ENCODE data around the gene COL21A1.

The COL21A1 gene

DNA sequence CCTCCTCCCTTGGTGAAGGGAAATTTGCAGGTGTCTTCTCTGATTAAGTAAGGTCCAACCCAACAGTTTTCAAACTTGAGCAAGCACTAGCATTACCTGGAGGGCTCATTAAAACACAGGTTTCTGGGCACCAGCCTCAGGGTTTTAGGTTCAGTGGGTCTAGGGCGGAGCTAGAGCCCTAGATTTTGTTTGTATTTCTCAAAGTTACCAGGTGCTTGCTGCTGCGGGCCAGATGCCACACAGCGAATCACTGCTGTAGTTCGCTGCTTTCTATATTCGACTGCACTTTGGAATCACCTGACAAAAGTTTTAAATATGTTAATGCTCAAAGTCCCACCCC is 869 bp downstream of the COL21A1 start:
- no peak for DNase-seq (ENCODE audit: low read depth in 2 of 3, low spot score in 2 of 3)

DNA sequence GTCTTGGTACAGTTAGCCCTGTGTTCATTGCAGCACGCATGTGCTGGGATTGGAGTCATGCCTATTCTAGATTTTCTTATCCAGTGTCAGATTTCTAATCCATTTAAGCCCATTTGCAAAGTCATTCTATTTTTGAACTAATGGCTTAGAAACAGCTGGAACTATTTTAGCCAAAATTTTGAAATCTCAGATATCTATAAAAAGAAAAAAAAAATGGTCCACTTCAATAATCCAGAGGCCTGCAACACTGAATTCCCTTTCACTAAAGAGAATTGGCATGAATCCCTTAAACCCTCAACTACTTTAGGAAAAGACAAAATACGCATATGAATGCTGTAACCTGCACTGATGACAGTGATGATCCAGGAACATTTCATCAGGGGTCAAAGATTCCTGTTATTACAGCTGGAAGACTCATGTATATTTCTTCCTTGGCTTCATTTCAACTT is 1.5 kb downstream of the COL21A1 start:
- DNase-seq (ENCODE audit: low read depth in 2 of 3, low spot score in 2 of 3): no peak

DNA sequence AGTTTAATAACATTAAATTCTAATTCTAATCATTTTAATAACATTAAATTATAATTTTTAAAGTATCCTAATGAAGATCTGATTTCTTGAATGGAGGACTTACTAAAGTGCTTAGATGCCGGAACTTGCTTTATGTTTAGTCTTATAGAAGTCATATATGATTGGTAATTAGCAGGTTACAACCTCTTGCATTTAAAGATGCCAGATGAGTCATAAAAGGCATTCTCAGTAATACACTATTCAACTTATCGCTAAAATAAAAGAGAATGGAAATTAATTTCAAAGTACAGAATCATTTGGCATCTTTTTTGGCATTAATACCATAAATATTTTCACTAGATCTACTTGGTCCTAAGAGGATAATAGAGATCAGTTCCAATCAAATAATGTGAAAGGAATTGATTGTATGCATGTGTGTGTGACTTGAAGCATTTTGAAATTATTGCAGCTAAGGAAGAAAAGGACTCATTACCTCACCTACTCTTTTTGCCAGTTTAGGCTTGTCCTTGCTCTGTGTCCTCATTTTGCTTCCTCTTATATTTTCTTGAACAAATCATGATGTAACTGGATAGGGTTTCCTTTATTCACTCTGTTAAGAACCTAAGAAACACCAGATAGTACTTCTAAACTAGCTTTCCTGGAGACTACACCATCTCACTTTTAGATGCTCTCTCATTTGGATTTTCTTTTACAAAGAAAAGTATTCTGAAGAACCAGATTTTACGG is 2.7 kb downstream of the COL21A1 start:
- DNase-seq (ENCODE audit: low read depth in 2 of 3, low spot score in 2 of 3): no peak

DNA sequence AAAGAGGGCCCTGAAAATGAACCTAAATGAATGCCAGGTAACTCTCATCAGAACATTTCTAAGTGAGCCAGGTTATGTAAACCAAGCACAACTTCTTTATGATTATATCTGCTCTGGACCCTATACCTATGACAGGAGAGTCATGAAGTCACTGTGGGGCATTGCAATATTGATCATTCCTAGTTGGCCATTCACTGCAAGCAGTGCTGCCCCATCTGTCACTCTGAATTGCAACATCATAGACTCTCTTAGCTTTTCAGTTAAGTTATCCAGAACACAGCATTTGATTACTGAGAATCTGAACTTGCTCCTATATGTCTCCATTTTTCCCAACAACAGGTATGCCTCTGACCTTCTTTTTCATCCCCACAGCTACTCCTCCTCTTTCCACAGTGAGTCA is 3.3 kb downstream of the COL21A1 start:
- DNase-seq (ENCODE audit: low read depth in 2 of 3, low spot score in 2 of 3): no peak

DNA sequence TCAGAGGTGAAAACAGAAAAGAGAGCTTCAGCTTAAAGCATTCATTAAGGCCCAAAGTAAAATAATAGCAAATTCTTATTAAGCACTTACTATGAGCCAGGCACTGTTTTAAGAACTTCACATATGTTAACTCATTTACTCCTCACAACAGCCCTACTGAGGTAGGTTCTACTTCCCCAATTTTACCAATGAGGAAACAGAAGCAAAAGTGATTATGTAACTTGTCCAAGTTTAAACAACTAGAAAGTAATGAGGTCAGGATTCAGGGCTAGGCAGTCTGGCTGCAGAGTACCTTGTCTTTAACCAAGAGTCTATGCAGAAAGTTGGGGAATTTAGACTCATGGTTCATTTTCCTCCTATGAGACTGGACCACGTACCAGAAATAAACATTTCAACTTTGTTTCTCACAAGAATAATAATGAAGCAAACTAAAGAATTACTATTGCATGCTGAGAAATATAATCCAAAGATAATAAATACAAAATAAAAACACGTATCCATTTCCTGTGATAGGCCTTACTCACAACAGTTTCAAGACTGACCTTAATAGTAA is 3.8 kb downstream of the COL21A1 start:
- DNase-seq (ENCODE audit: low read depth in 2 of 3, low spot score in 2 of 3): no peak

DNA sequence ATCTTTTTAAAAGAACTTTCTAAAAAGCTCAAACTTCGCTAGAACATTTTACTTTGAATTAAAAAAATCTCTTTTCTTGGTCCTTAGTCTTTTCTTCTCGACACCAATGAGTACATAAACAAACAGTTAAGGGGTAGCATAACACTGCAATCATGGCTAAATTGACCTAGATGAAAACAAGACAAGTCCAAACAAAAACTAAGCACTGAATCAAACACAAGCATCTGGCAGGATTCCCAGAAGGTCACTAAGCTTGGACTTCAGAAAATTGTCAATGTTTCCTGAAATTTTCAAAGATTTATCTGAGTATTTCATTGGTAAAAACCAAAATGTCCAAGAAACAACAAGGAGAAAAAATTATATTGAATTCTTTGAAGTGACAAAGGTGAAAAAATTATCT is 5.0 kb downstream of the COL21A1 start:
- DNase-seq (ENCODE audit: low read depth in 2 of 3, low spot score in 2 of 3): no peak

DNA sequence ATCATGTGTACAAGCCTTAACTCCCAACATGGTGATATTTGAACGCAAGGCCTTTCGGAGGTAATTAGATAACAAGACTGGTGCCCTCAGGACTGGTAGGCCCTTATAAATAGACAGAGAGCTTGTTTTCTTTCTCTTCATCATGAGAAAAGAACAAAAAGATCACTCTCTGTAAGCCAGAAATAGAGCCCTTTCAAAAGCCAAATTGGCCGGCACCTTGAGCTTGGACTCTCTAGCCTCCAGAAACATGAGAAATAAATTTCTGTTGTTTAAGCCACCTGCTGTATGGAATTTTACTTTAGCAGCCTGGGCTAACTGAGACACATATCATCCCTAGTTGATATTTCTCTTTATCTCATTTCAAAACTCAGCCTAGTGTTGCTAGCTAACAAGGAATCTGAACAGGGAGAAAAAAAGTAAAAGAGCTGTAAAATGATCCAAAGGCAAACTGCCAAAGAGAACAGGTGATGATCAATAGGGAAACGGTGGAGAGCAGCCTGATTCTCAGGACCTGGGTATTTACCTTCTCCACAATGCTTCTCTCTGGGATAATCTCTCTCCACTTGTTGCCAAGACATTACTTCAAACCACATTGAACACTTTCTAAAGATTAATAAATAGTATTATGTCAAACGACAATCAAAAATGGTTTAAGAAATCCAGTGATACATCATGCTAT is 6.1 kb downstream of the COL21A1 start:
- DNase-seq (ENCODE audit: low read depth in 2 of 3, low spot score in 2 of 3): no peak

DNA sequence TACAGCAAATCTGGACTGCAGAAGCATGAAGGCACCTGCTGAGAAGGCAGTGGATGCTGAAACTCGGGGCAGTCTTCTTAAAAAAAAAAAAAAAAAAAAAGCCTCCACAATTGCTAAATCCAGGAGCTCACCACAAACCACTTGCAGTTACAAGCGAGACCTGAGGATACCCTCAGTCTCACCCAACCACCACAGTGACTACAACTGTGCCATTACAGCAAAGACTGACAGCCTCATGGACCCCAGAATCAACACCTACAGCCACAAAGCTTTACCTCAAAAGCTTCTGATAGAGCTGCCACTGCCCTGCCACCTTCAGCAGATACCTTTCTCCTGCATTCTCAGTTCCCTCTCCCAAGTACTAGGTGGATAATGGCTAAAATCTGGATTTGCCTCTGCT is 9.0 kb downstream of the COL21A1 start:
- no peak for DNase-seq (ENCODE audit: low read depth in 2 of 3, low spot score in 2 of 3)

DNA sequence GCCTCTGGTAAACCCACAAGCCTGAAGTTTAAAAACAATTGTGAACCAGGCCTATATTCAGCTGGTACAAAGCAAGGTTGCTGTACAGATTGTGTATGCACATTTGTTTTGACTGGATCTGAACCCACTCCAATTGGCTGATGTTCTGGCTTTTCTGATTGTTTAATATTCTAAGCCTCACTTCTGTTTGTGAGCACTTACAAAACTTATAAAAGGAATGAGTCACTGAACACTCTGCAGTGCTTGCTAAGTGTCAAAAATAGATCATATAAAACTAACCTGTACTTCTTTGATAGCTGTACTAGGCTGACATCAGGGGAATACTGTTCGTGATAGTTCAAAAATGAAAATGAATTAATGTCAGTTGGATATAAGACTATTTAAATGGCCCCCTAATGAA is 12.1 kb downstream of the COL21A1 start:
- DNase-seq (ENCODE audit: low read depth in 2 of 3, low spot score in 2 of 3): no peak

DNA sequence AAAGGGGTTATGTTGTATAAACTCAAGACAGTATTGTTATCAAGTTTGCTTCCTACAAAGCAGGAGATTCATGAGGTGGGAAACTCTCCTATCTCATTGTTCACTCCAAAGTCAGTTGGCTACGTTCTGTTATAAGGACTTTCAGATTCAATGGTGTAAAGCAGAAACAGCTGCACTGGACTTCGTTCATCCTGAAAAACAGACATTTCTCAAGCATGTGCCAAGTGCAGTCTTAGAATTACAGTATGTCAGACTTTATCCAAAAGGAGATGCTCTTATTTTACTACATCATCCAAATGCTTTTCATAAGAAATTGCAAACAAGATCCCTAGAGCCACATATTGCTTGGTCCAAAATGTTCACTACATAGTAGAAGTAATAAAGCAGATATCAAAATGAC is 14.9 kb downstream of the COL21A1 start:
- no peak for DNase-seq (ENCODE audit: low read depth in 2 of 3, low spot score in 2 of 3)

DNA sequence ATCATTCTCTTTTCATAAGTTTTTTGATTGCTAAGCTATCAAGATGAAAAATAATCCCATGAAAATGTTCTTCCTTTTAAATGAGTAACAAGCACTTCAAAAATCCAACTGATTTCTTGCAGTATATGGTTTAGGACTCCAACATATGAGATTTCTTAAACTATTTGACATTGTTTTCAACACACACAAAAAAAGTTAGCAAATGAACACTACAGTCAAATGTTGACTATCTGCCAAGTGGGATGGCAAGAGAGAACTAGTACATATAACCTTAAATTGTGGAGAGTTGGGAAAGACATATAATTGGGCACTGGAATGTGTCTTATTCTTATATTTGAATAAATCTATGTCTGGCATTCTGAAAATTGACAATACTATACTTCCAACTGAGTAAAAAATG is 15.6 kb downstream of the COL21A1 start:
- DNase-seq (ENCODE audit: low read depth in 2 of 3, low spot score in 2 of 3): no peak

DNA sequence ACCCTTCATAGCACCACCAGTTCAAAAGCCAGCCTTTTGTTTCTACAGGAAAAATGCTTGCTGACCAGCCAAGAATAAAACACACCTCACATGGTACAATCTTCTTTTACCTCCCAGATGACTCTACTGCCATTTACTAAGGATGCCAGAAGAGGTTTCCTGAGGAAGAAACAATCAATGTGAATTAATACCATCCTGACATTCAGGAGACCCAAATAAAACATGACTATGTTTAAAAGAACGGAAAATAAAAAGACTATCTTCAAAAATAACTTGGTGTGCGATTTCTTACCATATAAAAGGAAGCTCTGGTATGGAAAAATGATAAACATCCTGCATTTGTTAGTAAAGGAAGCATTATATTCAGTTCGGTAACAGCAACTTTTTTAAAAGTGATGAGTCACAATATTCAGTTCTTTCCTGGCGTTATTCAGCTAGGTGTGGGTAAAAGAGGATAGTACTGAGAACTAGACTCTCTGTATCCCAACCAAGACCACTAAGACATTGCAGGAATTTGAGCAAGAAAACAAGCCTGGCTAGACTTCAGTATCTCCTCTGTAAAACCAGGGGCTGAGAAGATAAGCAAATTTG is 16.3 kb downstream of the COL21A1 start:
- DNase-seq (ENCODE audit: low read depth in 2 of 3, low spot score in 2 of 3): no peak

DNA sequence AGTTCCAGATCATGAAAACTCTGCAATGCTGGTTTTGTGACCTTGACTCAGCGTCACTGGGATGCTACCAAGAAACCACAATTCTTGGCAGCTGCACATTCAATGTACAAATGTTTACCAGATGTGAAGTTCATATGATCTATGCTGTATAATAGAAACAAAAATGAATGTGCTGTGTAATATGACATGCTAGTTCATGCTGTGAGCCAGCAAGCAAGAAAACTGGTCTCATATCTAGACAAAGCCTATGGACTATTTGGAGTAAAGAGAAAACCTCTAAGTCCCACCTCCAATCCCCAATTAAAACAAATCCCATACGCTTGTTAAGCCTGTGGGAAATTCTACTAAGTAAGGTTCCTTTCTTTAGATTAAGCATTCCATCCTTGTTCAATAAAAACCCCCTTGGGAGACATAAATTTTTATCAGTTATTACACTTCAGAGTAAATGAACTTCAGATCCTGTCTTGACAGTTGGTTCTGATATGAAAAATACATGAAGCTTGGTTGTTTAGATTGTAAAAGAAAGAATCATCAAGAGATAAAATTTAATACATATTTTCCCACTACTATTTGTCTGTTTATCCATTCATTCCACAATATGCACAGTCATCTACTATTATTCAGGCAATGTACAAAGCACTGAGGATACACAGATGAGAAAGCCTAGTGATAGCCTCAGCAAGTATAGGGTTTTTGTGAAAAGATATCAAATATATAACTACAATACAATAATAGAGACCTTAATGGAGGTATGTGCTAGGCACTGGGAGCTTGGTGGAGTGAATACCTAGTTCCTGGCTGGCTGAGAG is 20.1 kb downstream of the COL21A1 start:
- no peak for DNase-seq (ENCODE audit: low read depth in 2 of 3, low spot score in 2 of 3)

DNA sequence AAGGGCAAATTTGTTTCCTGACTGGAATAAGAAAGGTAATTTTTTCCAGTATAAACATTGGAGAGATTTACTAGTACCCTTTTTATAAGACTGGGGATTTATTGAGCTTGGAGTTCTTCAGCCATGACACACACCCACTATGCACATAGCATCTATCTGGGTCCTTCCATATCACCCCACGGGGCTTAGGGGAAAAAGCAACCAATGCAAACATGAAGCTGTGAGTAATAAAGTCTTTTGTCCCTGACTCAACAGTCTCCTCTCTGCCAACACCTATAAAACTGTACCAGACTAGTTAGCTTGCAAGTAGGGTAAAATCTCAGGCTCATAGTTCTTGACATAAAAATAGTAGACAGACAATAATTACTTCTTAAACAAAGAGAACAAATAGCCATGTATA is 23.4 kb downstream of the COL21A1 start:
- DNase-seq (ENCODE audit: low read depth in 2 of 3, low spot score in 2 of 3): no peak

DNA sequence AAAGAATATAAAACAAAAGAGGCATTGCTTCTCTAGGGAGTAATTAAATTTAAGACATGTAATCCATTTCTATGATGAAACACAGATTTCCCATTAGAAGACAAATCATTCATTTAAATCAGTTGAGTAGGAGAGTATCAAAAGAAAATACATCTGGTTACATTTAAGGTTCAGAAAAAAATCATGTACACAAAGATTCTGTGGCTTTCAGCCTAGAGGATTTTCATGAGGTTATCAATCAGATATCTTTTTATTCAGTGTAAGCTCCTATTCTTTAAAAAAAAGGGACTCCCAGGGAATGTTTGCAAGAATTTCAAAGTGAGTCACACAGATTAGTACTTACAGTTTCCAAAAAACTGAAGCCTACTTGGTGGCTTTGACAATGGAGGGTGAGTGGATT is 24.9 kb downstream of the COL21A1 start:
- DNase-seq (ENCODE audit: low read depth in 2 of 3, low spot score in 2 of 3): no peak

DNA sequence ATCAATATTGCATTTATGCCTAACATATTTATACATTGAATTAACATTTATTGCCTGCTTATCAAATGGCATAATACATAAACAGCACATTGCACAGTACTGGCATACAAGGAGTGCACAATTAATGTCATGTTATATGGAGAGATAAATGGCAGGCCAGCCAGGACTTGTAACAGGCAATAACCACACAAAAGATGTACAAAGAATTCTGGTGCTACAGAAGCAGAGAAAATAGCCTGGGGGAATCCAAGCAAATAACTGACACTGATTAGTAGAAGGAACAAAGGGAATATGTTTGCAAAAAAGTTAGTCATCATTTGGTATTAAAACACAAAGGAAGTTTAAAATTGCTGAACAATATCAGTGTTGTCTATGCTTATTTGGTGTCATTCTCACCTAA is 27.3 kb downstream of the COL21A1 start:
- no peak for DNase-seq (ENCODE audit: low read depth in 2 of 3, low spot score in 2 of 3)

DNA sequence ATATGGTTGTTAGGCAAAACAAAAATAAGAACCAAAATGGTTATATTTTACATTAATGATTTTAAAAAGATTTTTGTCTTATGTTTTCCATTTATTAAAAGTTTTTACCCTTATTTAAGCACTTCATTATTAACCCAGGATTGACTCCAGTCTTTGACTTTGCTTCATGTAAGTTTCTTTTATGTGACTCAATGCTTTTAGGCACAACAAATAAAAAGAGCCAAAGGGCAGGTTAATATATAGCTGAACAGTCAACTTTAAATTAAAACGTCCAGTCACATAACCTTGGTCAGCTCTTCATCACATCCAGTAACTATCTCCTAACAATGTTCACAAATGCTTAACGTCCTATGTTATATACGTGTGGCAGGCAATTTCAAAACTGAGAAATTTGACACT is 32.7 kb downstream of the COL21A1 start:
- no peak for DNase-seq (ENCODE audit: low read depth in 2 of 3, low spot score in 2 of 3)

DNA sequence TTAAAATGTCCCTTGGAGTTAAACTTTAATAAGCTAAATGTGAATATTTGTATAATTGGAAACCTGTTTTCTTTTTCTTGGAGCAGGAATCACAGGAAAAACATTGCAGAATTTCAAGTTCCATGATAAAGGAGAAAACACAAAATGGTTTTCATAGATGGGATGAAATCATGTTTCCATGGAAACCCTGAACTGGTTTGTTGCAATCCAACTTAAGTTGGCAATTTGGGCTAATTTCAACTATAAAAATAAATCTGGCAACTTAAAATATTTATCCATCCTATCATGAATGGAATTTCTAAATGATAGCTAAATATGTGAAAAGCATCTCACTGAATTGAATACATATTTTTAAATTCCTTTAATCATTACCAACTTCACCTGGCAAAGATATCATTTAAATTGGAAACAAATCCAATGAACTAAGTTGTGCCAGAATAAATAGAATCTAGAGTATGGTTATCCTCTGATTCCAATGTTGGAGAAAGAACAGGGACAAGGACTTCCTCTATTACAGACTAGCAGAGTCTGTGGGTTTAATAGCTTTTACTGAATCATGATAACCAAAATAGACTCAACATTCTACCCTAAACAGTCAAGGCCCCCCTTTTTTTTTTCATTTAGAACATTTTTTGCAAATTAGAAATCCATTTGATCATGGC is 33.2 kb downstream of the COL21A1 start:
- no peak for DNase-seq (ENCODE audit: low read depth in 2 of 3, low spot score in 2 of 3)

DNA sequence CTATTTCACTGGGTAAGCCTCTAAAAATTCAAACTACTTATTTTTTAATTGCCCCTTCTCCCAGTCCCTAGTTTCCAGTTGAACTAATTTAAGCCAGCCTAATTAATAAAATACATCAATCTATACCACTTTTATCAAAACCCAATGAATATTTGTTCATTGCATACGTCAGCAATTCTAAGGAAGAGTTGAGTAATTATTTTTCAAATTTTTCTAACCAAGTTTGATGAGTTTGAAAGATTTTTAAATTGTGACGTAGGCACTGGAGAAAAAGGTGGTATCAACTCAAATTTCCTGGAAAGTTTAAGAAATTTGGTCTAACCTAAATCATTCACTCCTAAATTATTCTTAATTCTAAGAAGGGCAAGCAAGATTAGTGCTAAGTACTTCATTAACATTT is 35.7 kb downstream of the COL21A1 start:
- no peak for DNase-seq (ENCODE audit: low read depth in 2 of 3, low spot score in 2 of 3)

DNA sequence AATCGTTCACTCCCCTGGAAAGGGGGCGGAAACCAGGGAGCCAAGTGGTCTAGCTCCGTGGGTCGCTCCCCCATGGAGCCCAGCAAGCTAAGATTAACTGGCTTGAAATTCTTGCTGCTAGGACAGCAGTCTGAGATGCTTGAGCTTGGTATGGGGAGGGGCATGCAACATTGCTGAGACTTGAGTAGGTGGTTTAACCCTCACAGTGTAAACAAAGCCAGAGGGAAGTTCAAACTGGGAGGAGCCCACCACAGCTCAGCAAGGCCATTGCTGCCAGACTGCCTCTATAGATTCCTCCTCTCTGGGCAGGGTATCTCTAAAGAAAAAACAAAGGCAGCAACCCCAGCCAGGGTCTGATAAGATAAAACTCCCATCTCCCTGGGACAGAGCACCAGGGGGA is 43.2 kb downstream of the COL21A1 start:
- no peak for DNase-seq (ENCODE audit: low read depth in 2 of 3, low spot score in 2 of 3)

DNA sequence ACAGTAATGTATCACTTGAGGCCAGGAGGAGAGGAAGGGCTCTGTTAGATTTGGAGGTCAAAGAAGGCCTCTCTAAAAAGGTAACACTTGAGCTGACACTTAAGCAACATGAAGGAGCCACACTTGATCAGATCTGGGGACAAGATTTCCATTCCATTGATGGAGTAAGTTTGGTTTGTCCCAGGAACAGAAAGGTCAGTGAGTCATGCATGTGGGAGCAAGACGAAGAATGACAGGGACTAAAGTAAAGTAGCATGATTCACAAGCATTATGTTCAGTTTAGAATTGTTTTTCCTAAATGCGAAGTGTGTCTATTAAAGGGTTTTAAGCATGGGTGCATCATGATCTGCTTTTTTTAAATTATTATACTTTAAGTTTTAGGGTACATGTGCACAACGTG is 47.4 kb downstream of the COL21A1 start:
- no peak for DNase-seq (ENCODE audit: low read depth in 2 of 3, low spot score in 2 of 3)
